B cell (primary cell): ENCODE measurements around the gene CEP85. TPM values are rescaled to one million over a fixed set of nuclear protein-coding genes. Genes with fewer than 3 reads are reported as not detected.

Source experiments
- ATAC-seq: fragments of 200-7000 bp; cut with Tn5 transposase; one replicate; pipeline ENCODE4 v1.10.0; 2021; ENCODE audit warnings: low read depth, mild to moderate bottlenecking, moderate number of reproducible peaks, moderate library complexity
- CTCF ChIA-PET: fragments of 350-600 bp; sonication (Branson Sonifier 250); formaldehyde crosslinking; loops from one replicate; lab custom pipeline; 2021; ENCODE audit warnings: antibody characterized with exemption, inconsistent platforms; lab: Charles Lee
- POLR2A ChIA-PET: fragments of 350-600 bp; sonication (Branson Sonifier 250); formaldehyde crosslinking; loops from one replicate; lab custom pipeline; 2021; ENCODE audit warnings: antibody characterized with exemption; lab: Charles Lee
- DNase-seq: peaks from one replicate; pipeline ENCODE4 v3.0.0; 2013
- H2AFZ ChIP-seq: 2 replicates; pipeline ENCODE4 v1.6.1; 2012; ENCODE audit warnings: mild to moderate bottlenecking, low read depth, low read length; ENCODE audit not compliant: insufficient read depth, poor library complexity, severe bottlenecking
- H3K27ac ChIP-seq, 2 donors: 1 replicate in 1 of 2; 2 replicates in 1 of 2; pipeline ENCODE4 v1.5.1; 2012 to 2013; ENCODE audit warnings: low read length in 2 of 2, mild to moderate bottlenecking in 2 of 2, moderate library complexity in 1 of 2
- H3K27me3 ChIP-seq, 4 experiments: fragments of 200-600 bp in 1 of 4; sonication (generic) in 1 of 4; replicated peaks in 1 of 4; 1 replicate in 2 of 4; 2 replicates in 2 of 4; pipeline versions ENCODE4 v1.6.1 to v1.7.0; 2013 to 2016; ENCODE audit warnings: low read length in 3 of 4, mild to moderate bottlenecking in 2 of 4, mixed read lengths in 1 of 4, moderate library complexity in 1 of 4; ENCODE audit not compliant: insufficient read depth in 4 of 4, control insufficient read depth in 3 of 4; ENCODE audit errors: control extremely low read depth in 1 of 4
- H3K36me3 ChIP-seq, 2 experiments: replicated peaks in 1 of 2; 1 replicate in 1 of 2; 2 replicates in 1 of 2; pipeline versions ENCODE4 v1.6.1 to v1.7.1; 2013; ENCODE audit warnings: low read length in 1 of 2; ENCODE audit not compliant: insufficient read depth in 2 of 2, control insufficient read depth in 1 of 2; ENCODE audit errors: control extremely low read depth in 1 of 2, extremely low read depth in 1 of 2
- H3K4me1 ChIP-seq, 2 donors: fragments of 200-600 bp in 1 of 2; sonication (generic) in 1 of 2; 1 replicate in 1 of 2; 2 replicates in 1 of 2; pipeline versions ENCODE4 v1.5.1 to v1.6.1; 2013 to 2017; ENCODE audit warnings: low read length in 2 of 2; ENCODE audit not compliant: control insufficient read depth in 2 of 2, insufficient read depth in 2 of 2
- H3K4me2 ChIP-seq: replicated peaks from 2 replicates; pipeline ENCODE3; 2012; ENCODE audit warnings: mild to moderate bottlenecking, low read depth, low read length; ENCODE audit not compliant: poor library complexity, severe bottlenecking
- H3K4me3 ChIP-seq, 5 experiments: fragments of 200-600 bp in 1 of 5; sonication (generic) in 1 of 5; 1 replicate in 3 of 5; 2 replicates in 2 of 5; pipeline versions ENCODE4 v1.5.1 to v1.7.0; 2011 to 2016; ENCODE audit warnings: low read length in 4 of 5, mild to moderate bottlenecking in 4 of 5, low read depth in 2 of 5, control low read depth in 1 of 5, moderate library complexity in 1 of 5; ENCODE audit not compliant: insufficient read depth in 1 of 5; ENCODE audit errors: control extremely low read depth in 1 of 5, extremely low read depth in 1 of 5
- H3K79me2 ChIP-seq: fragments of 200-600 bp; sonication (generic); one replicate; pipeline ENCODE4 v1.6.0; 2016; ENCODE audit warnings: low read length; ENCODE audit not compliant: control insufficient read depth, insufficient read depth
- H3K9ac ChIP-seq: fragments of 200-600 bp; sonication (generic); 2 replicates; pipeline ENCODE4 v1.6.1; 2017; ENCODE audit warnings: mild to moderate bottlenecking, low read length, moderate library complexity
- H3K9me3 ChIP-seq, 3 donors: one replicate each; pipeline versions ENCODE4 v1.6.1 to v1.7.1; 2013; ENCODE audit warnings: low read length in 2 of 3; ENCODE audit not compliant: control insufficient read depth in 2 of 3, insufficient read depth in 1 of 3; ENCODE audit errors: control extremely low read depth in 1 of 3
- H4K20me1 ChIP-seq: 2 replicates; pipeline ENCODE4 v1.6.0; 2012; ENCODE audit warnings: mild to moderate bottlenecking, low read length; ENCODE audit not compliant: insufficient read depth, control insufficient read depth, poor library complexity, severe bottlenecking
- H3K27ac Mint-ChIP-seq: one replicate; pipeline ENCODE4 v1.8.0; 2021; ENCODE audit warnings: mixed read lengths
- H3K27me3 Mint-ChIP-seq: one replicate; pipeline ENCODE4 v1.8.0; 2021; ENCODE audit warnings: mixed read lengths
- H3K4me1 Mint-ChIP-seq: one replicate; pipeline ENCODE4 v1.8.0; 2021; ENCODE audit warnings: mixed read lengths
- H3K4me3 Mint-ChIP-seq: one replicate; pipeline ENCODE4 v1.8.0; 2021; ENCODE audit warnings: mixed read lengths
- H3K9me3 Mint-ChIP-seq: one replicate; pipeline ENCODE4 v1.8.0; 2022; ENCODE audit warnings: mixed read lengths; ENCODE audit not compliant: insufficient read depth
- EZH2 ChIP-seq: IDR thresholded peaks from 2 replicates; pipeline ENCODE4 v1.6.1; 2012; ENCODE audit warnings: borderline replicate concordance, low read depth, mild to moderate bottlenecking, moderate library complexity, low read length; ENCODE audit not compliant: insufficient read depth, poor library complexity, severe bottlenecking
- WGBS: methylation state at CpG from one replicate; pipeline ENCODE4 v1.1.5; 2013; ENCODE audit warnings: missing lambda C conversion rate; ENCODE audit not compliant: insufficient coverage; 5-methylcytosine and 5-hydroxymethylcytosine counted together
- intact Hi-C: fragments of 100-400 bp; cut with micrococcal nuclease; formaldehyde crosslinking; loops from one replicate; pipeline ENCODE4 v1.10.0; 2022
- polyA plus RNA-seq: library from polyadenylated mRNA; depleted of rRNA; stranded (reverse); fragments of >200 nt; gene quantifications from 2 replicates; pipeline ENCODE4 v1.2.3, GENCODE V29; 2012
- total RNA-seq, 2 donors: library from RNA; stranded (reverse); fragments of 120-200 nt in 1 of 2; gene quantifications; 1 replicate in 1 of 2; 2 replicates in 1 of 2; pipeline versions ENCODE4 v1.2.3 to v1.2.4, GENCODE V29; 2013 to 2022
- TF ChIP-seq, protein P1 (sequence below): fragments of 200-600 bp; IDR thresholded peaks from one replicate; pipeline ENCODE4 v1.8.0; 2022; ENCODE audit warnings: antibody characterized with exemption, mild to moderate bottlenecking

CEP85 gene
- total and polyA plus RNA-seq, 2 donors (not counting 1 experiment from before 2014, with no cell fraction given) = 16.2 to 16.3 TPM

DNA sequence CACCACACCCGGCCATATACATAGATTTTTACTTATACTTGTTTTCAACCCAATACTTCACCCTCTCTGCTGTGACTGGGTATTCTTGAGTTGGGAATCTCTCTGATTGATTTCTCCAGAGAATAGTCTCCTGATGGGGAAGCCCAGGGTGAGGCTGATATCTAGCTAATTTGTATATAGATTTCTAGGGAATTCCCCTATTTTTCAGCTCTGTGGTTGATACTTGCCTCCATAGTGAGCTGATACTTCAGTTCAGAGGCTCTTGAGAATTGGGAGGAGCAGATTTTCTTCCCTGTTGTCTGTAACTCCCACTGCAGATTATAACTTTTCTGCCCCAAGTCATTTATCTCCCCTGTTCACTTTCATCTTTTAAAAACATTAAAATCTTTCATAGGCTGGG lies 31.4 kb downstream of the CEP85 start:
- intact Hi-C loops = no loop called here
- H3K27ac ChIP-seq = no peak overlapping the region
- H3K4me1 Mint-ChIP-seq = peaks cover 4% of the 10 kb centered on the region
- no peak overlapping the region for H3K27ac Mint-ChIP-seq
- H3K4me3 ChIP-seq = no peak overlapping the region
- H3K36me3 ChIP-seq = peaks cover 3 to 38% of the 10 kb centered on the region in 2 experiments
- H3K9me3 Mint-ChIP-seq = peaks cover 6% of the 10 kb centered on the region
- no peaks in the 10 kb centered on the region for H3K27me3 Mint-ChIP-seq
- TF ChIP-seq EZH2 = no peak
- TF ChIP-seq, protein P1, sequence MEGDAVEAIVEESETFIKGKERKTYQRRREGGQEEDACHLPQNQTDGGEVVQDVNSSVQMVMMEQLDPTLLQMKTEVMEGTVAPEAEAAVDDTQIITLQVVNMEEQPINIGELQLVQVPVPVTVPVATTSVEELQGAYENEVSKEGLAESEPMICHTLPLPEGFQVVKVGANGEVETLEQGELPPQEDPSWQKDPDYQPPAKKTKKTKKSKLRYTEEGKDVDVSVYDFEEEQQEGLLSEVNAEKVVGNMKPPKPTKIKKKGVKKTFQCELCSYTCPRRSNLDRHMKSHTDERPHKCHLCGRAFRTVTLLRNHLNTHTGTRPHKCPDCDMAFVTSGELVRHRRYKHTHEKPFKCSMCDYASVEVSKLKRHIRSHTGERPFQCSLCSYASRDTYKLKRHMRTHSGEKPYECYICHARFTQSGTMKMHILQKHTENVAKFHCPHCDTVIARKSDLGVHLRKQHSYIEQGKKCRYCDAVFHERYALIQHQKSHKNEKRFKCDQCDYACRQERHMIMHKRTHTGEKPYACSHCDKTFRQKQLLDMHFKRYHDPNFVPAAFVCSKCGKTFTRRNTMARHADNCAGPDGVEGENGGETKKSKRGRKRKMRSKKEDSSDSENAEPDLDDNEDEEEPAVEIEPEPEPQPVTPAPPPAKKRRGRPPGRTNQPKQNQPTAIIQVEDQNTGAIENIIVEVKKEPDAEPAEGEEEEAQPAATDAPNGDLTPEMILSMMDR = no peak
- peaks cover 4 to 5% of the 10 kb centered on the region in 2 donors for H3K4me1 ChIP-seq
- ATAC-seq (no peak), DNase-seq (peak; percentile 12)
- H3K4me2 ChIP-seq = no peak overlapping the region
- no CpG with 5 or more reads among the region's 1 CpG for WGBS
- H3K4me3 Mint-ChIP-seq = no peak overlapping the region
- no peaks in the 10 kb centered on the region for H4K20me1 ChIP-seq
- ChIA-PET CTCF (interaction anchor here (0.6 to 1.0 kb wide), 3 partner anchors 9 to 98 kb away, joined by 3 to 4 read pairs (median 3); no protein-coding TSS in a partner anchor), POLR2A (no interaction called here)
- H2AFZ ChIP-seq = no peak overlapping the region
- no peaks in the 10 kb centered on the region for H3K79me2 ChIP-seq
- H3K27me3 ChIP-seq = no peaks in the 10 kb centered on the region
- H3K9me3 ChIP-seq = peaks cover 0 to 6% (median 0%) of the 10 kb centered on the region in 3 donors
- no peak overlapping the region for H3K9ac ChIP-seq

DNA sequence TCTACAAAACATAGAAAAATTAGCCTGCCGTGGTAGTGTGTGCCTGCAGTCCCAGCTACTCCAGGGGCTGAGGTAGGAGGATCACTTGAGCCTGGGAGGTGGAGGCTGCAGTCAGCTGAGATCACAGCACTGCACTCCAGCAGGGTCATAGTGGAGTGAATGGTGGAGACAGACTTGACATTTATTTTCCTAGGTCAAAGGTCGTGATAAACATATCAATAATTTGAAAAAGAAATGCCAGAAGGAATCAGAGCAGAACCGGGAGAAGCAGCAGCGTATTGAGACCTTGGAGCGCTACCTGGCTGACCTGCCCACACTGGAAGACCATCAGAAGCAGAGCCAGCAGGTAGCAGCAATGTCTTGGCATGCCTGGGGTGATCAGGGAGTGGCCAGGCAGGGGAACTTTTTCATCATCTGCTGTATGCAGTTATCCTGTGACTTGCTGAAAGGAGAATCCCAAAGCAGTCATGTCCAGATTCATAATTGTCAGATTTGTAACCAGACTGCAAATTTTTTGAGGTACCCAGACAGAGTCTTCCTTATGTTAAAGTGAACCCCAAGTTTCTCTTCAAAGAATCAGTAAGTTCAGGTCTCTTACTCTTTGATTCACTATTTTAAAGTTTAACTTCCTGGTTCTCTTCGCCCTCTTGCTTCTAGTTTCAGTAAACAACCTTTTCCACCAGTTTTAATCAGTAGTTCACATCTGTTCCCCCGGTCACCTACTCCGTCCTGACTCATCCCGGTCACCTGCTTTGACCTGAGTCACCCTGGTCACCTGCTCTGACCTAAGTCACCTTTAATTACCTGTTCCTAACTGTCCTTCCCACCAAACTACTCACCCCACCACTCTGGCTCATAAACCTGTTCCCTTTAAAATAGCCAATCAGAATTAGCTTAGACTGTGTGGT lies 34.5 kb downstream of the CEP85 start:
- H3K4me3 ChIP-seq = no peak overlapping the region
- no peak overlapping the region for H3K27ac Mint-ChIP-seq
- 96% methylated on average over 8 of the region's 9 CpGs for WGBS
- POLR2A ChIA-PET = interaction anchor here (0.6 kb wide), 1 partner anchor 59 kb away, joined by 3 read pairs; no protein-coding TSS in a partner anchor
- intact Hi-C loops = no loop called here
- H3K9me3 ChIP-seq = peaks cover 0 to 6% (median 0%) of the 10 kb centered on the region in 3 donors
- H3K36me3 ChIP-seq = peaks cover 3 to 38% of the 10 kb centered on the region in 2 experiments
- peaks cover 6% of the 10 kb centered on the region for H3K9me3 Mint-ChIP-seq
- CTCF ChIA-PET = no interaction called here
- peaks cover 4% of the 10 kb centered on the region for H3K4me1 Mint-ChIP-seq
- H2AFZ ChIP-seq = no peak overlapping the region
- no peak overlapping the region for H3K4me3 Mint-ChIP-seq
- H3K79me2 ChIP-seq = no peaks in the 10 kb centered on the region
- no peak for ATAC-seq
- no peak overlapping the region for H3K4me2 ChIP-seq
- no peaks in the 10 kb centered on the region for H4K20me1 ChIP-seq
- TF ChIP-seq, protein P1 = no peak
- no peak for TF ChIP-seq EZH2
- no peaks in the 10 kb centered on the region for H3K27me3 Mint-ChIP-seq
- no peaks in the 10 kb centered on the region for H3K27me3 ChIP-seq
- peaks cover 4 to 5% of the 10 kb centered on the region in 2 donors for H3K4me1 ChIP-seq
- no peak overlapping the region for H3K9ac ChIP-seq
- no peak for DNase-seq
- H3K27ac ChIP-seq = no peak overlapping the region
